ENCODE results near the gene SLC39A9.
"Not testable (repeated sequence)": the region's sequence is repeated elsewhere in the genome, so short reads cannot be mapped to it uniquely, and the experiment has no call there.

The SLC39A9 gene

DNA sequence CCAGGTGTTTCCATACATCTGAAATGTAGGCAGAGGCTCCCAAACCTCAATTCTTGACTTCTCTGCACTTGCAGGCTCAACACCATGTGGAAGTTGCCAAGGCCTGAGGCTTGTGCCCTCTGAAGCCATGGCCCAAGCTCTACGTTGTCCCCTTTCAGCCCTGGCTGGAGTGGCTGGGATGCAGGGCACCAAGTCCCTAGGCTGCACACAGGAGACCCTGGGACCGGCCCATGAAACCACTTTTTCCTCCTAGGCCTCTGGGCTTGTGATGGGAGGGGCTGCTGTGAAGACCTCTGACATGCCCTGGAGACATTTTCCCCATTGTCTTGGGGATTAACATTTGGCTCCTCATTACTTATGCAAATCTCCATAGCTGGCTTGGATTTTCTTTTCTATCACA, 79.6 kb downstream of the SLC39A9 start:
- DNase-seq (ENCODE audit: low spot score) = not testable (repeated sequence)

DNA sequence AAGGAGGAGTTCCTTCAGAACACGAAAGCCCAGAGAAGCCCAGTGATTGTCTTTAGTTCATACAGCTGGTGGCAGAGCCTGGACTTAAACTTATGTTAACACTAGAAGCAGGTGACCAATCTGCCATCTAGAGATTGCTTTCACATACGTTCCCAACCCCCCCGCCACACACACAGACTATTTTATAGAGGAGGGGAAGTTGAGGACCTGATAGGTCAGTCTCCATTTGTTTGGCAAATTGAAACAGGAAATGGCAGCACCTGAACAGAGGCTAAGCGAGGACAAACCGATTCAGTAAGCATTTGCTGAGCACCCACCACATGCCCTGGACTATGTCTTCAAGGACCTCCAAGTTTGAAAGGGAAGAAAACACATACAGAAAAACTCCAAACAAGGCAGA, 81.2 kb downstream of the SLC39A9 start:
- no peak for DNase-seq (ENCODE audit: low spot score)

DNA sequence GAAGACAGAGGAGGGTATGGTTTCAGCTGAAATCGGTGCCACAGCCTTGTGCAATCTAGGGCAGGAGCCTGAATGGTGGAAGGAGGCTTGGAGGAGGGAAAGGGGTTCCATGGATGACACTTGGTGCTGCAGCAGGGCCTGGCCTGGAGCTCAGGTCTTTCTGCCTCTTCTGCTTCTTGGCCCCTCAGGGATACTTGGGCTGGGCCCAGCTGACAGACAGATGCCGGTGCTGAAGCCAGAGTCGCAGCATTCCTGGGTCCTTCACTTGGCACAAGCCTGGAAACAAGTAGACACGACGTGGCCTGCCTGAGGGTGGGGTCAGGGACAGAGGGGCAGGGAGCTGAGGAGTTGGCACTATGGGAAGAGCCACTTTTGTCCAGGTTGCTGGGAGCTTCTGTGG, 81.6 kb downstream of the SLC39A9 start:
- no peak for DNase-seq (ENCODE audit: low spot score)

DNA sequence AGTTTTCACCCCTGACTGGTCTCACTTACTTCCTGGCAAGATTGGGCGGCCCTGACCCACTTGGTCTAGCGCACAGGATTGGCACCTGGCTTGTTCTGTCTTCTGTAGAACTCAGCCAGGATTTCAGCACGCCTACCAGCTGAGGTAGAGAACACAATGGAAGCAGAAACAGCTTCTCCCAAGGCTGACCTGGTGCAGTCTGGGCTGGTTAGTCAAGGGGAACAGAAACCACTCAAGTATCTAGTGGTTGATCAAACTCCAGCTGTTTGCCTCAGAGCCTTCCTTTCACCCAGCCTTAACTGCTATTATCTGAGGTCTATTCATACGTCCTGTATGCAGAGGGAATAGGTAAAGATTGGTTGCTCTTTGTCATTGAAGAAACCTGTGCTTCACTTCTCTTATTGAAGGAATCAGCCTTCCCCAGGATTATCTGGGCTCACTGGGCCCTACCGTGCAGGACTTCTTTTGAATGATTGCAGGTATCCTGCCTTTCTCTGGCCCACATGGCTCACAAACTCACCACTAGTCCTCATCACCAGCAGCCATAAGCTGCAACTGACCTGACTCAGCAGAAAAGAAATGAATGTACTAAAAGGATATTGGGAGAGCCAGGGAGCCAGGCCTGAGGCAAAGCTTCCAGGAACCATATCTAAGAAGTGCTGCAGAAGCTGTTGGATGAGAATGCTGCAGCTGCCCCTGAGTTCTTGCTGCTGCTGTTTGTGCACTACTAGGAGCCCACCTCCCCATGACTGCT, 83.5 kb downstream of the SLC39A9 start:
- DNase-seq (ENCODE audit: low spot score) = no peak

DNA sequence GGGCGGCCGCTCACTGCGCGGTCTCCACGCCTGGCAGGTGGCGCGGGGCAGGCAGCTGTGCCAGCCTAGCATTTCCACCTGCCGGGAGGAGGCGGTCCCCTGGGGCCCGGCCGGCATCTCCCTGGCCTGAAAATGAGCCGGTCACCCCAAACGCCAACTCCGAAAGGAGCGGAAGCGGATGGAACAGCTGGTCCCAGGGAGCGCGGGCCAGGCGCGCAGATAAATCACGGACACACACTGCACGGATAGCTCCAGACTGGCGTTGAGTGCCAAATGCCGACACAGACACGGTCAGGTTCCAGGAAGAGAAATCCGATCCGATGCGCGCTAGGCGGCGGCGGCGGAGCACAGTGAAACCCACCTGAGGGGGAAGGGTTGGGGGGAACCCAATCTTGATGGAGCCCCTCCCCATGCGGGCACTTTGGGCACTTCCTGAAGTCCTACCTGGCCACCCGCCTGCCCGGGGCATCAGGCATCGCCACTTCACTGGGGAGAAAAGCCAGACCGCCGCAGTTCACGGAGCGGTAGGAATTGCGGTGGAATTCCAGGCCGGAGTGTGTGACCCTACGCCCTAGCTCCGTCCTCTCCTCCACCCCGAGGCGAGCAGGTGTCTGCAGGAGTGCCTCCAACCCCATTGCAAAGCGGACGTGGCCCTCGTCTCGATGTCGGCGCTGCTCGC, 85.4 kb downstream of the SLC39A9 start:
- DNase-seq (ENCODE audit: low spot score) = no peak

DNA sequence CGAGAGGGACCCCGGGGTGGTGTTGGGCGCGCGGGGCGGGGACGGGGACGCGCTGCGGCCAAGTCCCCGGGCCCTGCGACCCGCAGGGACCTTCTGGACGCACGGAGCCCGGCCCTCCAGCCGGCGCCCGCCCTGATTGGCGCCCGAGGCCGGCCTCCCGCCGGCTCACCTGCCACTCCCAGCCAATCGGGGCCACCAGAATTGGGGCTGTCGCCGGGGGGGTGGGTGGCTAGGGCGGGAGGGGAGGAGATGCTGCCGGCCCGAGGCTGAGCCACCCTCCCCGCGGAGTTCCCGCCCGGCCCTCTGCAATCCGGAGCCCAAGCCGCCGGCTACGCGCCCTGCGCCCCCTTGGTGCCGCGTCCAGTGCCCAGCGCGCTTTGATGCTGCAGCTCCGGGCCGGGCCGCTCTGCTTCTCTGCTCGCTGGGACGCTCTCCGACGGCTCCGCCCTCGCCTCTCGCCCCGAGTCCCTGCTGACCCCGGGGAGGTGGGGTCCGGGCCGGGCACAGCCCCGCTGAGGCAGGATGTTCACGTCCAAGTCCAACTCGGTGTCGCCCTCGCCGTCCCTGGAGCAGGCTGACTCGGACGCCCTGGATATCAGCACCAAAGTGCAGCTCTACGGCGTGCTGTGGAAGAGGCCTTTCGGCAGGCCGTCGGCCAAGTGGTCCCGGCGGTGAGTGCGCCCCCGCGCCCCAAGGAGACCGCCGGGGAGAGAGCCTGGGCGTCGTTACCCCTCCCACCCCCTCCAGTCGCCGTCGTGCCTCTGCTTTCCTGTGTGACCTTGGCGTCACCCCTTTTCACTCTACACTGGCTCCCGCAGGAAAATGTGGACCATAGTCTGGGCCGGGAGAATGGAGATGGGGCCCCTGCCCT, 86.2 kb downstream of the SLC39A9 start, which contains the start of gene PLEKHD1:
Gene PLEKHD1, plus strand, starts transcription at position 285 of the 871 bp plus-strand sequence. Its CDS starts 238 bp downstream, at position 523.
- peak; percentile 81 for DNase-seq (ENCODE audit: low spot score)

DNA sequence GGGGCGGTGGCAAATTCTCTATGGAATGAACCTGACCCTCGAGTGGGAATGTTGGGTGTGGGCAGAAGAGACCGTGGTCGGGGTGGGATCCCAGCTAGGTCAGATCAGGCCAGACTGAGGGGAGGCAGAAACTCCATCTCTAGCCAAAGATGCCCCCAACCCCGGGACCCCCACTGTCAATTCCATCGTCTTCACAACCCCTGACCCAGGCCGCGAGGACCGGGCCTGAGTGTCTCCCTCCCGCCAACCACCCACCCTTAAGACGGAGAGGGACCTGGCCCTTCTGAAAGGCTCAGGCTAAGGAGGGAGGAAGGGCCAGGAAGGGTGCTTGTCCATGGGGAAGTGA, 86.8 kb downstream of the SLC39A9 start:
- DNase-seq (ENCODE audit: low spot score) = no peak

DNA sequence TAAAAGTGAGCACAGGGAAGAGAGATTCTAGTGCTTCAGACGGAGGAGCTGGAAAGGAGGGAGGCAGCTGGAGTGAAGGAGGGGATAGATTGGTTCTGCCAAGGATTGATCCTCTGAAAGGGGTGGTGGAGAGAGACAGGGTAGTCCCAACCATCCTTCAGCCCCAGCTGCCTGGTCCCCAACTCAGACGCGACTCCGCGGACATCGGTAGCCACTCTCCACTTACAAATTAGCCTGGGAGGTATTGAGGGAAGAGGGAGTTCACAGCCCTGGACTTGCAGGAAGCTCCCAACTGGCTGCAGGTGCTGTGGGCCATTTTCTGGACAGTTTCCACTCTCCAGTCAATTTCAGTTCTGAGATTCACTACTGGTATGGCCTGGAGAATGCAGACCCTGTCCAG, 87.2 kb downstream of the SLC39A9 start:
- no peak for DNase-seq (ENCODE audit: low spot score)

DNA sequence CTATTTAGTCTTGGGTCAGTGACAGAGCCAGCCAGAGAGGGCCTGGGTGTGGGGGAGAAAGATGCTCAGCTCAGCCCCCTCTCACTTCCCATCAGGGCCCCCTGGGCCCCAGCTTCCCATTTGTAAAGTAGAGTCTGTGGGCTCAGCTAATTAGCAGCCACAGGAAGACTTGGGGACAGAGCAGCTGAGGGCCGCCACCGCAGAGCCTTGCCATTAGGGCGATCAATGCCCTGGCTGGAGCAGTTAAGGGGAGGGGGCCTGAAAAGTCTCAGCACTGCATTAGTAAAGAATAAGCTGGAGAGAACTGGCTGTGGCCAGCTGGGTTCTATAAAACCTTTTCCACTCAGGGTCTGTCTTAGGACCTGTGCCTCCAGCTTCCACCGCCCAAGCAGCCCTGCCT, 88.7 kb downstream of the SLC39A9 start:
- DNase-seq (ENCODE audit: low spot score) = no peak

DNA sequence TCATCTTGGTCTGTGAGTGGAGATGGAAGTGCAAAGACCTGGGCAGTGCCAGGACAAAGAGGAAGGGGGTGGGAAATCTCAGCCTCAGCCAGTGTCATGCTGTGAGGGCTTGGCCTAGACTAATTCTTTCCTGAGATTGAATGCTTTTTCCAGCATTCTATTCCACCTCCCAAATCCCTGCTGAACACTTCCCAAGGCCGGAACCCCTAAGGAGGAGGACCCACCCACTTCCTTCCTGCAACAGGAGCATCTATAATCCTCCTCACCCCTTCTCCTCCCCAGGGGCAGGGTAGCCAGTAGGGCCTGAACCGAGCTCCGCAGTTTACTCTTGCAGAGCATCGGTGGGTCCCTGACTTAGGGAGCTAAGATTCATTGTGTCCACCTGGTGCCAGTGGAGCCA, 89.3 kb downstream of the SLC39A9 start:
- DNase-seq (ENCODE audit: low spot score) = no peak

DNA sequence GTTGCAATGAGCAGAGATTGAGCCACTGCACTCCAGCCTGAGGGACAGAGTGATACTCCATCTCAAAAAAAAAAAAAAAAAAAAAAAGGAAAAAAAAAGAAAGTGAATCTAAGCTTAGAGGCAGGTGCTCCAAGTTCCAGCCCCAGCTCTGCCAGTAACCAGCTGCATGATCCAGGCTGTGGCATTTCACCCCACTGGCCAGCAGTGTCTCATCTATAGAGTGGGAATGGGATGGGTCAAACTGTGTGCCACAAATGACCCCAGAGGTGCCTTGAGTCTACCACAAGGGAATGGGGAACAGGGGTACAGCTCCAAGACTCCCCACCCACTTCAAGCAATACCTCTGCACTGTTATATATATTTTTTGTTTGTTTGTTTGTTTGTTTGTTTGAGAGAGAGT, 91.0 kb downstream of the SLC39A9 start:
- no peak for DNase-seq (ENCODE audit: low spot score)

DNA sequence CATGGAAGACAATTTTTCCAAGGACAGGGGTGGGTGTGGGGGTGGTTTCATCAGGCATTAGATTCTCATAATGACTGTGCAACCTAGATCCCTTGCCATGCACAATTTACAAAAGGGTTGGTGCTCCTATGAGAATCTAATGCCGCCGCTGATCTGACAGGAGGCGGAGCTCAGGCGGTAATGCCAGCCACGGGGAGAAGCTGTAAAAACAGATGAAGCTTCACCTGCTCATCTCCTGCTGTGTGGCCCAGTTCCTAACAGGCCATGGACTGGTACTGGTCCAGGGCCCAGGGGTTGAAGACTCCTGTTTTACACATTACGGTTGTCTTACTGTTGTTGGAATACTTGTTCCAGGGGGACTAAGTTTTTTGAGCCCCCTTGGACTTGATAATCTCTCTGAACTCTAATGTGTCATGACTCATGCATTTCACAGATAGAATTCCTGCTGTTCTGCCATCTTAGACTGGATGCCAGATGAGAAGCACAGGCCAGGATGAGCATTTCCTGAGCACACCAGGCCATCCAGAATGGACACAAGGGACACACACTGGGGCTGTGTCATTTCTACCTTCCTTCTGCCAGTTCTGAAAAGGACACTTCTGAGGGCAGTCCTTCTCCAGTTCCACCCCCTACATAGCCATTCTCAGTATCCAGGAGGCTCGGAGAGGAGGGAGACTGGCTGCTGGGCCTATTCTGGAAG, 91.9 kb downstream of the SLC39A9 start:
- DNase-seq (ENCODE audit: low spot score) = no peak

DNA sequence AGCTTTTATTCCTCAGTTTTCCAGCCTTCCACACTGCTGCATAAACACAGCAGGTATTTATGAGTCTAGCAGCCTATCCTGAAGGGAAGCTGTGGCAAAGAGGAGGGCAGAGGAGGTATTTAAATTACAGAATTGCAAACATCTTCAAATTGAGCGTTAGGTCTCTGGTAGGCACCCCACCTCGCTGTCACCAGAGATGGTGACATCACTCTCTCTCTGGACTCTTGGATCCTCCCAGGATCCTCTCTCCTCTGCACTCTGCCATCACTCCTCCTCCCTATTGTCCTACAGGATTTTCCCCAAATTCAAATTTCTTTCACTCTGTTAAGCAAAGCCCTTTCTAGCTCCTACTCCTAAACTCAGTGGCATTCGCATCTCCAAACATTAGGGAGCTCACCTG, 92.7 kb downstream of the SLC39A9 start:
- no peak for DNase-seq (ENCODE audit: low spot score)

DNA sequence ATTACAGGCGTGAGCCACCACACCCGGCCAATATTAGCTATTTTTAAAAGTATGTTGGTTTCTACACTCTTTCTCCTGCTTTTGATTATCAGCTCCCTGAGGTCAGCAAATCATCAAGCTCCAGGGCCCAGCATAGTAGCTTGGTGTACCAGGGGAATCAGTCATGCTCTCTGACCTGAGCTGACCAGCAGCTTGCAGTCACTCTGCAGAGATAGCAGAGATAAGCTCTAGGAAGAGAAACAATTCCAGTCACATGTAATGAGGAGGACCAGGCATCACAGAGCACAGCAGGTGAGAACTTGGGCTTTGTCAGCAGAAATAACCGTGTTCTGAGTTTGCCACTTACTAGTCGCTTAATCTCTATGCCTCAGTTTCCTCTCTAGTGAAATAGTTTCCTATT, 94.5 kb downstream of the SLC39A9 start:
- no peak for DNase-seq (ENCODE audit: low spot score)

DNA sequence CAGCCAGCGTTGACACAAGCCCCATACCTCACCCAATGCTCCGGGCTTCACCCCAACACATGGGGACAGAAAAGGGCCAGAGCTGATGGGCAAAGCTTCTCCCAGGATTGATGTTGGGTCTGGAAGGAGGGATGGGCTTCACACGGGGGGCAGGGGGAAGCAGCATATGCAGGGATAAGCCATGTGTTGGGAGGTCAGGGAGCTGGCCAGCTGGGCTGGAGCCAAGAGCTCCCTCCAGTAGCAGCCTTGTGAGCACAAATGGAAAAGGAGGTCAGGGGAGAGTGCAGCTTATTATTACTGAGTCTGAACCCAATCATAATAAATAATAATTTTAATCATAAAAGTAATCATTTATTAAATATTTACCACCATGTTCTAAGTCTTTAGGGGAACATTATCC, 95.3 kb downstream of the SLC39A9 start:
- no peak for DNase-seq (ENCODE audit: low spot score)

DNA sequence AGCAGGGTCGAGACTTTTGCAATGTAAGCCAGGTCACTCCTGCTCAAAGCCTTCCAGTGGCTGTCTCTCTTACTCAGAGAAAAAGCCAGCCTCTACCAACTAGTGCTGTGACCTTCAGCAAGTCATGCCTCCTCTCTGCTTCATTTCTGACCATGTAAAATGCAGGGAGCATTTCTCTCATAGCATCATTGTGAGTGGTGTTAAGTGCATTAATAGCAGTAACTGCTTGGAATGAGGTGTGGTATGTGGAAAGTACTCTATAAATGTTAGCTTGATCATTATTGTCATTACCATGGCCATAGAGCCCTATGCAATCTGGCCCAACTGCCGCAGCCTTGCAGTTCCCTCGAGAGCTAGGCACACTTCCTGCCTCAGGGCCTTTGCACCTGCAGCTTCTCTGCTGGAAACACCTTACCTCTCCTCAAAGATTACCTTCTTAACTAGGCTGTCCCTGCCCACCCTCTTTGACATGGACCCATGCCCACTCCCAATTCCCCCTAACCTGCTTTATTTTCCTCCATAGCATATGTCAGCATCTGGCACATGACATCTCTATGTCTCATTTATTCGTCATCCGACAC, 96.9 kb downstream of the SLC39A9 start:
- DNase-seq (ENCODE audit: low spot score) = no peak

DNA sequence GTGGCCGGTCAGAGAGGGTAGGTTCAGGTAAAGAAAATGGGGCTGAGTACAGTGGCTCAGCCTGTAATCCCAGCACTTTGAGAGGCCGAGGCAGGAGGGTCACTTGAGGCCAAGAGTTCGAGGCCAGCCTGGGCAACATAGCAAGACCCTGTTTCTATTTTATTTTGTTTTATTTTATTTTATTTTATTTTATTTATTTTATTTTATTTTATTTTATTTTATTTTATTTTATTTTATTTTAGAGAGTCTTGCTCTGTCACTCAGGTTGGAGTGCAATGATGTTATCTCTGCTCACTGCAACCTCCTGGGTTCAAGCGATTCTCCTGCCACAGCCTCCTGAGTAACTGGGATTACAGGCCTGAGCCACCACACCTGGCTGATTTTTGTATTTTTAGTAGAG, 99.4 kb downstream of the SLC39A9 start:
- not testable (repeated sequence) for DNase-seq (ENCODE audit: low spot score)

DNA sequence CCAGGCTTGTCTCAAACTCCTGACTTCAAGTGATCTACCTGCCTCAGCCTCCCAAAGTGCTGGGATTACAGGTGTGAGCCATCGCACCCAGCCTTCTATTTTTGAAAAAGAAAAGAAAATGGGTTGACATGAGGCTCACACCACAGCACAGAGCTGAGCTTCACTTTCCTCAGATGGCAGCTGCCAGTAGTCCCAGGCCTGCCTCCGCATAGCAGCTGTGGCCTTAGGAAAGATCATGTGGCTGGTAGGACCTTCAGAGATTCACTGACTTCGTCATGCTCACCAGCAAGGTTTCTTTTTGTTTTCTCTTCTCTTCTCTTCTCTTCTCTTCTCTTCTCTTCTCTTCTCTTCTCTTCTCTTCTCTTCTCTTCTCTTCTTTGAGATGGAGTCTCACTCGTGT, 99.8 kb downstream of the SLC39A9 start:
- not testable (repeated sequence) for DNase-seq (ENCODE audit: low spot score)

DNA sequence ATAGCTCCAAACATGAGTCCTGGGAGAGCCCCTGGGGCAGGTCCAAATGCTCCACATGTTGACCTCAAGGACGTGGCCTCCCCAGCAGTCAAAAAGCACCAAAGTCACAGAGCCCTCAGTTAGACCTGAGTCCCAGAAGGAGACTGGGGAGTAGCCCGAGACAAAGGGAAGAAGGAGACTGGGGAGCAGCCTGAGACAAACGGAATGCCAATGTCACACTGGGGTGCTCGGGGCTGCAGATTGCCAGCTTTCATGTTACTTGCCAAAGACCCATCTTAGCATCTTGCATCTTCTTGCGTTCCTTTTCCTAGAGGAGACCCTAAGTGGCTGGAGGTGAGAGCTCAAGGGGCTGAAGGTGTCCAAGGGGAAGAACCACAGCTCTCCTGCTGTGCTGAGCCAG, 100.9 kb downstream of the SLC39A9 start:
- no peak for DNase-seq (ENCODE audit: low spot score)

DNA sequence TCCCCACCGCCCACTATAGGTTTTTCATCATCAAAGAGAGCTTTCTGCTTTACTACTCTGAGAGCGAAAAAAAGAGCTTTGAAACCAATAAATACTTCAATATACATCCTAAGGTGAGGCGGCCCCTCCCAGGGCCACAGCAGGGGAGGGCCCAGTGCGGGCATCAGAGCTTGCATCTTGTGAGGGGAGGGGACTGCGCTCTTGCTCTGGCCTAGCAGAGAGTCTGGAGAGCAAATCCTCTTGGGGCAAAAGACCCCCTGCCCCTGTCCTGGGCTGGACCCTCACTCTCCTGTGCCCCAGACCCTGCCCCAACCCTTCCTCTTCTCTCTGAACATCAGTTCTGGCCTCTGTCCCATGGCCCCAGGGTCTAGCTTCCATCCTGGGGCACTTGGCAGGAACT, 101.6 kb downstream of the SLC39A9 start:
- DNase-seq (ENCODE audit: low spot score) = no peak

DNA sequence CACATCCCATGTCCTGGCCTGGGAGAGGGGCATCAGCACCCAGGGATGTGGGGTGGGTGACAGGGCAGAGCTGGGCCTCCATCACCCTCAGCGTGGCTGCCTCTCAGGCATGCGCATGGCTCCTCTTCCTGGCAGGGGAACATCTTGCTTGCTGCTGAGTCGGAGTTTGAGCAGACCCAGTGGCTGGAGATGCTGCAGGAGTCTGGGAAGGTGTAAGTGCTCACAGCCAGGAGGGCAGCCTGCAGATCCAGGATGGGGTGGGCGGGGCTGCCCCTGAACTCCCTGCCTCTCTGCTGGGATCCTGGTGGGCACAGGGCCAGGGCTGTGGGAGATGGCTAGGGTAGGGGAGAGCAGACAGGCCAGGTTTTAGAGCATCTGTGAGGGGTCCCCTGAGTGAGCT, 102.2 kb downstream of the SLC39A9 start:
- no peak for DNase-seq (ENCODE audit: low spot score)

DNA sequence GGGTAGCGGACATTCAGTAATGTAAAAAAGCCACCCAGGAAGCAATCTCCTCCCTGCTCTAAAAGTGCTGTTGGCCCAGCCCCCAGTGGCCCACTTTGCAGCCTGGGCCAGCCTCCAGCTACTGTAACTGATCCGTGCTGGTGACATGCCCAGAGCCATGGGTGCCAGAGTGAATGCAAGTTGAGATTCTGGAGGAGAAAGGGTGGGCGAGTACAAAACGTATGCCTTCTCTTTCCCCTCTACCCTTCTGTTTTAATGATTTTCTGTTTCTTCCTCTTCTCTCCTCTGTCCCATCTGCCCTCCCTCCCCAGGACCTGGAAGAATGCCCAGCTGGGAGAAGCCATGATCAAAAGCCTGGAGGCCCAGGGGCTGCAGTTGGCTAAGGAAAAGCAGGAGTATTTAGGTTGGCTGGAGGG, 102.9 kb downstream of the SLC39A9 start:
- DNase-seq (ENCODE audit: low spot score) = no peak
